ENCODE results near the gene MRPL46. TPM values are rescaled to one million over a fixed set of nuclear protein-coding genes. Genes with fewer than 3 reads are reported as not detected.

MRPL46 gene
- total RNA-seq (ENCODE audit: low replicate concordance): 6.3 and 9.8 TPM in 2 replicates

GRCh38 chr15:88467073-88467934 is at the start of gene MRPL46, which contains the start of gene MRPS11:
TSS of gene MRPL46 (minus strand) at chr15:88467388. CDS start at chr15:88467377, 11 bp downstream.
TSS of gene MRPS11 (plus strand) at chr15:88467708. CDS start at chr15:88467718, 10 bp downstream.

Other genes starting within 250 kb of the MRPL46 start
- gene NTRK3, start 210.6 kb downstream of the MRPL46 start, total RNA-seq (ENCODE audit: low replicate concordance): 2.2 and 7.1 TPM in 2 replicates
- gene MRPS11, start 320 bp upstream of the MRPL46 start, total RNA-seq (ENCODE audit: low replicate concordance): 50.8 and 59.5 TPM in 2 replicates
- gene DET1, start 79.3 kb upstream of the MRPL46 start, total RNA-seq (ENCODE audit: low replicate concordance): 4.2 and 4.3 TPM in 2 replicates
- 54.8 and 68.2 TPM in 2 replicates for gene AEN, start 154.0 kb upstream of the MRPL46 start, total RNA-seq (ENCODE audit: low replicate concordance)
- 2.3 and 3.2 TPM in 2 replicates for gene ISG20, start 171.6 kb upstream of the MRPL46 start, total RNA-seq (ENCODE audit: low replicate concordance)